H1 (cell line): ENCODE data around the gene CD7. TPM values are rescaled to one million over a fixed set of nuclear protein-coding genes. Genes with fewer than 3 reads are reported as not detected.

Source experiments
- CTCF ChIA-PET: fragments of 300-600 bp; sonication (Branson Sonifier 250); formaldehyde crosslinking; loops from one replicate; lab custom pipeline; 2021; ENCODE audit not compliant: partially characterized antibody; lab: Charles Lee
- POLR2A ChIA-PET: fragments of 300-600 bp; sonication (Branson Sonifier 250); formaldehyde crosslinking; loops from one replicate; lab custom pipeline; 2021; ENCODE audit warnings: inconsistent platforms; ENCODE audit not compliant: partially characterized antibody; lab: Charles Lee
- DNase-seq, 2 experiments: peaks; one replicate each; pipeline versions ENCODE4 v3.0.0 to v3.0.0-alpha.2; 2010 to 2022; ENCODE audit warnings: low spot score in 2 of 2, low read depth in 1 of 2, mixed read lengths in 1 of 2
- FAIRE-seq: peaks from 2 replicates; lab custom pipeline; 2011; peaks lifted over from hg19 to GRCh38; lab: Jason Lieb, UNC
- H2AFZ ChIP-seq: 2 replicates; pipeline ENCODE4 v1.8.1; 2012; ENCODE audit warnings: low read length, inconsistent platforms
- H2AK5ac ChIP-seq: 2 replicates; pipeline ENCODE4 v1.6.1; 2013; ENCODE audit warnings: low read depth, low read length
- H2BK120ac ChIP-seq: replicated peaks from 2 replicates; pipeline ENCODE3; 2013; ENCODE audit warnings: low read depth, low read length, inconsistent platforms
- H2BK12ac ChIP-seq: 2 replicates; pipeline ENCODE4 v1.6.1; 2013; ENCODE audit warnings: low read depth, low read length
- H2BK15ac ChIP-seq: 2 replicates; pipeline ENCODE4 v1.6.1; 2013; ENCODE audit warnings: low read length
- H2BK20ac ChIP-seq: 2 replicates; pipeline ENCODE4 v1.6.1; 2013; ENCODE audit warnings: low read length
- H2BK5ac ChIP-seq: 2 replicates; pipeline ENCODE4 v1.6.1; 2013; ENCODE audit warnings: low read depth, low read length
- H3K14ac ChIP-seq: 2 replicates; pipeline ENCODE4 v1.6.1; 2013; ENCODE audit warnings: inconsistent platforms; ENCODE audit not compliant: insufficient read length
- H3K18ac ChIP-seq: 2 replicates; pipeline ENCODE4 v1.6.1; 2013; ENCODE audit warnings: low read length; ENCODE audit errors: extremely low read depth
- H3K23ac ChIP-seq: 2 replicates; pipeline ENCODE4 v1.6.1; 2013; ENCODE audit warnings: inconsistent platforms; ENCODE audit not compliant: insufficient read length
- H3K23me2 ChIP-seq: 2 replicates; pipeline ENCODE4 v1.6.1; 2013; ENCODE audit warnings: low read depth, low read length
- H3K27ac ChIP-seq: 2 replicates; pipeline ENCODE4 v1.6.1; 2011; ENCODE audit warnings: low read depth, low read length, inconsistent platforms
- H3K27me3 ChIP-seq, 4 experiments: replicated peaks in 1 of 4; 1 replicate in 1 of 4; 2 replicates in 3 of 4; pipeline versions ENCODE4 v1.6.1 to v1.8.1; 2011 to 2013; ENCODE audit warnings: low read length in 3 of 4, mild to moderate bottlenecking in 3 of 4, inconsistent platforms in 2 of 4, mixed read lengths in 2 of 4, moderate library complexity in 1 of 4; ENCODE audit not compliant: control insufficient read depth in 3 of 4, insufficient read depth in 3 of 4; ENCODE audit errors: extremely low read depth in 1 of 4
- H3K36me3 ChIP-seq, 4 experiments: 2 replicates each; pipeline versions ENCODE4 v1.6.1 to v1.8.1; 2011 to 2013; ENCODE audit warnings: mild to moderate bottlenecking in 4 of 4, low read length in 3 of 4, moderate library complexity in 2 of 4, control low read depth in 1 of 4, inconsistent platforms in 1 of 4; ENCODE audit not compliant: insufficient read depth in 4 of 4, control insufficient read depth in 2 of 4
- H3K4ac ChIP-seq: replicated peaks from 2 replicates; pipeline ENCODE3; 2013; ENCODE audit warnings: low read length, low read depth, mixed read lengths, inconsistent platforms; ENCODE audit not compliant: insufficient read length
- H3K4me1 ChIP-seq, 4 experiments: replicated peaks in 1 of 4; 1 replicate in 1 of 4; 2 replicates in 3 of 4; pipeline versions ENCODE4 v1.6.1 to v1.8.1; 2011 to 2013; ENCODE audit warnings: low read length in 3 of 4, inconsistent platforms in 2 of 4, mixed read lengths in 1 of 4; ENCODE audit not compliant: insufficient read depth in 4 of 4, control insufficient read depth in 3 of 4
- H3K4me2 ChIP-seq, 2 experiments: 2 replicates each; pipeline versions ENCODE4 v1.6.1 to v1.8.1; 2011 to 2013; ENCODE audit warnings: low read depth in 2 of 2, low read length in 2 of 2, control low read depth in 1 of 2, inconsistent platforms in 1 of 2, mild to moderate bottlenecking in 1 of 2; ENCODE audit not compliant: insufficient read depth in 1 of 2
- H3K4me3 ChIP-seq, 4 experiments: fragments of 200-600, 300-600 bp in 1 of 4; sonication (generic), shearing (Covaris generic), sonication (Bioruptor Twin) in 1 of 4; 2 replicates each; pipeline versions ENCODE4 v1.5.1 to v1.8.1; 2011 to 2016; ENCODE audit warnings: low read length in 4 of 4, low read depth in 3 of 4, control low read depth in 2 of 4, inconsistent platforms in 2 of 4, mild to moderate bottlenecking in 2 of 4, mixed read lengths in 1 of 4, moderate library complexity in 1 of 4; ENCODE audit not compliant: insufficient read depth in 2 of 4; ENCODE audit errors: extremely low read depth in 1 of 4
- H3K56ac ChIP-seq: replicated peaks from 2 replicates; pipeline ENCODE3; 2013; ENCODE audit warnings: low read depth, mild to moderate bottlenecking, mixed read lengths, low read length, inconsistent platforms; ENCODE audit not compliant: insufficient read length
- H3K79me1 ChIP-seq: 2 replicates; pipeline ENCODE4 v1.6.1; 2013; ENCODE audit warnings: low read depth, low read length, control low read depth
- H3K79me2 ChIP-seq, 2 experiments: 2 replicates each; pipeline versions ENCODE4 v1.6.1 to v1.8.1; 2012 to 2013; ENCODE audit warnings: low read length in 2 of 2, mild to moderate bottlenecking in 2 of 2, inconsistent platforms in 1 of 2; ENCODE audit not compliant: insufficient read depth in 2 of 2, control insufficient read depth in 1 of 2
- H3K9ac ChIP-seq, 4 experiments: replicated peaks in 1 of 4; 1 replicate in 1 of 4; 2 replicates in 3 of 4; pipeline versions ENCODE4 v1.6.1 to v1.8.1; 2011 to 2013; ENCODE audit warnings: low read depth in 3 of 4, low read length in 3 of 4, control low read depth in 2 of 4, mild to moderate bottlenecking in 2 of 4, moderate library complexity in 2 of 4, inconsistent platforms in 1 of 4; ENCODE audit errors: extremely low read depth in 1 of 4
- H3K9me3 ChIP-seq, 2 experiments: 2 replicates each; pipeline versions ENCODE4 v1.6.1 to v1.8.1; 2012 to 2013; ENCODE audit warnings: mild to moderate bottlenecking in 2 of 2, moderate library complexity in 2 of 2, control low read depth in 1 of 2, inconsistent platforms in 1 of 2, low read depth in 1 of 2, low read length in 1 of 2, mixed read lengths in 1 of 2; ENCODE audit not compliant: insufficient read depth in 2 of 2
- H4K20me1 ChIP-seq, 2 experiments: replicated peaks in 1 of 2; 2 replicates each; pipeline versions ENCODE3 to v1.8.1; 2011 to 2013; ENCODE audit warnings: inconsistent platforms in 2 of 2, low read length in 2 of 2, mild to moderate bottlenecking in 1 of 2; ENCODE audit not compliant: insufficient read depth in 2 of 2, control insufficient read depth in 1 of 2
- H4K5ac ChIP-seq: 2 replicates; pipeline ENCODE4 v1.6.1; 2013; ENCODE audit warnings: low read length, low read depth, mixed read lengths, inconsistent platforms; ENCODE audit not compliant: insufficient read length
- H4K8ac ChIP-seq: 2 replicates; pipeline ENCODE4 v1.8.0; 2013; ENCODE audit warnings: mild to moderate bottlenecking, moderate library complexity, low read length, inconsistent platforms; ENCODE audit not compliant: insufficient read depth; ENCODE audit errors: extremely low read depth
- H4K91ac ChIP-seq: replicated peaks from 2 replicates; pipeline ENCODE3; 2013; ENCODE audit warnings: low read length, mixed read lengths, inconsistent platforms; ENCODE audit not compliant: insufficient read length
- EGR1 ChIP-seq: IDR thresholded peaks from 2 replicates; pipeline ENCODE4 v1.6.1; 2011; ENCODE audit warnings: low read depth, low read length, borderline replicate concordance
- SP4 ChIP-seq: IDR thresholded peaks from 2 replicates; pipeline ENCODE4 v1.6.1; 2012; ENCODE audit warnings: low read length, inconsistent platforms
- WGBS, 2 experiments: shearing (Covaris generic) in 1 of 2; methylation state at CpG; one replicate each; pipeline versions ENCODE4 v1.1.6 to v1.1.7; 2013 to 2015; ENCODE audit warnings: low lambda C conversion rate in 2 of 2, mixed read lengths in 2 of 2, inconsistent platforms in 1 of 2, low coverage in 1 of 2, missing lambda C conversion rate in 1 of 2; ENCODE audit not compliant: insufficient replicate concordance in 2 of 2, insufficient coverage in 1 of 2, insufficient read length in 1 of 2; ENCODE audit errors: extremely low coverage in 1 of 2, missing lambda C conversion rate in 1 of 2; 5-methylcytosine and 5-hydroxymethylcytosine counted together
- polyA plus RNA-seq, 7 experiments: library from polyadenylated mRNA; depleted of rRNA in 3 of 7; stranded (reverse) in 5 of 7; unstranded in 2 of 7; fragments of >200 nt in 5 of 7; fragments of 200-250 nt in 2 of 7; gene quantifications; 1 replicate in 5 of 7; 2 replicates in 1 of 7; 4 replicates in 1 of 7; pipeline versions ENCODE4 v1.2.1 to v1.2.3, GENCODE V29; 2011 to 2013; ENCODE audit warnings: missing spikeins in 2 of 7, mixed read lengths in 2 of 7
- total RNA-seq: library from RNA; stranded (reverse); fragmentation: NEBNext Ultra II Directional; extraction: Animal tissue kit (Norgen Biotek cat#: 25700); gene quantifications from 2 replicates; pipeline ENCODE4 v1.2.1, GENCODE V29; 2021

The CD7 gene
- total and polyA plus RNA-seq, 2 of the 8 experiments (the other 6 are each of a cell fraction or from before 2014, with no cell fraction given) = 0.83 to 0.86 TPM

GRCh38 chr17:82327289-82327688 is 9.9 kb upstream of the CD7 start:
- H3K9ac ChIP-seq = no peak overlapping the region
- peaks cover 0 to 3% of the 10 kb centered on the region in 2 experiments for H4K20me1 ChIP-seq
- H3K23me2 ChIP-seq = no peaks in the 10 kb centered on the region; the same call in 1 of the 2 replicates
- no peaks in the 10 kb centered on the region for H3K79me2 ChIP-seq
- no peak overlapping the region for H3K56ac ChIP-seq
- H2BK20ac ChIP-seq = no peak overlapping the region
- H4K5ac ChIP-seq = no peak overlapping the region
- no peak for FAIRE-seq
- no peak overlapping the region for H3K4ac ChIP-seq
- H2AK5ac ChIP-seq = no peak overlapping the region
- peak overlapping the region; percentile 68 for H4K8ac ChIP-seq
- 51% methylated on average over 7 of the region's 15 CpGs; no CpG with 5 or more reads in 1 of the 2 experiments for WGBS, 2 experiments
- no peak overlapping the region; the same call in 1 of the 2 replicates for H3K18ac ChIP-seq
- no peaks in the 10 kb centered on the region for H3K79me1 ChIP-seq
- H3K9me3 ChIP-seq = no peaks in the 10 kb centered on the region
- H2BK5ac ChIP-seq = no peak overlapping the region
- H3K27me3 ChIP-seq = peaks cover 3 to 19% (median 15%) of the 10 kb centered on the region in 4 experiments
- H3K4me3 ChIP-seq = no peak overlapping the region
- no peak for TF ChIP-seq SP4
- 0 out of 2 replicates have a peak, but pooled peaks have one; percentile 8 for TF ChIP-seq EGR1
- TF ChIP-seq, all 59 proteins: peak for 1
- H3K36me3 ChIP-seq = no peaks in the 10 kb centered on the region
- H4K91ac ChIP-seq = no peak overlapping the region
- no peak for DNase-seq
- peak overlapping the region; percentile 21 to 33; a peak in 2 of 4 replicates for H3K4me2 ChIP-seq
- POLR2A ChIA-PET = no interaction called here
- peaks cover 0 to 19% (median 15%) of the 10 kb centered on the region in 4 experiments; a peak in 6 of 7 replicates for H3K4me1 ChIP-seq
- H2BK120ac ChIP-seq = no peak overlapping the region
- no peak overlapping the region for H2BK15ac ChIP-seq
- no peak overlapping the region for H3K27ac ChIP-seq
- CTCF ChIA-PET = interaction anchor here (0.6 to 1.8 kb wide), 5 partner anchors 11 to 82 kb away, joined by 3 to 4 read pairs (median 4); no protein-coding TSS in a partner anchor
- H2BK12ac ChIP-seq = peak overlapping the region; percentile 44; the same call in 1 of the 2 replicates
- no peak overlapping the region for H3K14ac ChIP-seq
- H3K23ac ChIP-seq = no peak overlapping the region
- no peak overlapping the region for H2AFZ ChIP-seq
